Smooth muscle cell (in vitro differentiated cells): ENCODE results near the gene OR9Q2. TPM values are rescaled to one million over a fixed set of nuclear protein-coding genes. Genes with fewer than 3 reads are reported as not detected.

Experiments used
- DNase-seq: peaks from one replicate; lab custom pipeline; 2025; ENCODE audit not compliant: unreplicated experiment; lab: John Stamatoyannopoulos, UW
- H2AFZ ChIP-seq: fragments of 200-600 bp; sonication (generic); 2 replicates; pipeline ENCODE4 v1.6.0; 2016; ENCODE audit warnings: antibody characterized with exemption, low read depth, mild to moderate bottlenecking
- H3F3A ChIP-seq: fragments of 200-600 bp; sonication (generic); 2 replicates; pipeline ENCODE4 v1.6.0; 2017; ENCODE audit warnings: antibody characterized with exemption, low read depth
- H3K27ac ChIP-seq: fragments of 200-600 bp; sonication (generic); 2 replicates; pipeline ENCODE4 v1.5.1; 2016; ENCODE audit warnings: low read depth, mild to moderate bottlenecking
- H3K27me3 ChIP-seq: fragments of 200-600 bp; sonication (generic); 2 replicates; pipeline ENCODE4 v1.6.1; 2016; ENCODE audit warnings: low read depth, mild to moderate bottlenecking
- H3K36me3 ChIP-seq: fragments of 200-600 bp; sonication (generic); 2 replicates; pipeline ENCODE4 v1.5.1; 2016; ENCODE audit warnings: low read depth
- H3K4me1 ChIP-seq: fragments of 200-600 bp; sonication (generic); 2 replicates; pipeline ENCODE4 v1.5.1; 2016; ENCODE audit warnings: low read depth
- H3K4me2 ChIP-seq: fragments of 200-600 bp; sonication (generic); 2 replicates; pipeline ENCODE4 v1.6.0; 2016; ENCODE audit warnings: mild to moderate bottlenecking
- H3K4me3 ChIP-seq: fragments of 200-600 bp; sonication (generic); 2 replicates; pipeline ENCODE4 v1.5.1; 2016; ENCODE audit warnings: mild to moderate bottlenecking
- H3K79me2 ChIP-seq: fragments of 200-600 bp; sonication (generic); 2 replicates; pipeline ENCODE4 v1.6.0; 2016; ENCODE audit warnings: low read depth, mild to moderate bottlenecking
- H3K9ac ChIP-seq: fragments of 200-600 bp; sonication (generic); 2 replicates; pipeline ENCODE4 v1.6.0; 2016; ENCODE audit warnings: low read depth
- H3K9me3 ChIP-seq: fragments of 200-600 bp; sonication (generic); replicated peaks from 2 replicates; pipeline ENCODE4 v1.5.1; 2016; ENCODE audit warnings: low read depth
- H4K20me1 ChIP-seq: fragments of 200-600 bp; sonication (generic); 2 replicates; pipeline ENCODE4 v1.6.0; 2016; ENCODE audit warnings: low read depth
- WGBS: methylation state at CpG from one replicate; pipeline ENCODE4 v1.1.7; 2016; ENCODE audit warnings: low lambda C conversion rate; 5-methylcytosine and 5-hydroxymethylcytosine counted together
- polyA plus RNA-seq: library from polyadenylated mRNA; unstranded; fragments of >200 nt; fragmentation: Nextera tagmentation; extraction: Ambion mirVana; gene quantifications from 2 replicates; pipeline ENCODE4 v1.2.1, GENCODE V29; 2016
- total RNA-seq: library from RNA; depleted of rRNA; stranded (reverse); fragments of >200 nt; gene quantifications from 2 replicates; pipeline ENCODE4 v1.2.3, GENCODE V29; 2014
- TF ChIP-seq, protein P1 (sequence below): fragments of 200-600 bp; sonication (generic); IDR thresholded peaks from 2 replicates; pipeline ENCODE4 v1.5.1; 2017; ENCODE audit warnings: borderline replicate concordance, mild to moderate bottlenecking, antibody characterized with exemption; ENCODE audit not compliant: insufficient read depth, poor library complexity, severe bottlenecking

The OR9Q2 gene
- total and polyA plus RNA-seq, 2 experiments from 2014 or later: not detected

DNA sequence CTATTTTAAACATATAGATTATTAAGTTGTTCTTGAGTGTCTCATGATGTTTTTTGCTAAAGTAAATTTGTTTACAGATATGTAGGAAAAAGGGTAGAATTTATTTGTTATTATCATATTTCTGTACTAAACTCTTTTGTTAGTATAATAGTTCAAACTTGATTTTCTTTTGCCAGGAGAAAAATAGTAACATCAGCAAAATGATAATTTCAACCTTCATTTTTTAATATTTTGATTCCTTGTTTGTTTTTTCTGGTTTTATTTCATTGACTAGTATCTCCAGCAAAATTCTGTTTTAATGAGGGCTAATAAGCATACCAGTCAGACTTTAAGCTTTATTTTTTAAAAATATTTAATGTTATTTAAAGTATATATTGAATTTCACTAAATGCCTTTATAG, 27.6 kb downstream of the OR9Q2 start:
- H3K27ac ChIP-seq: no peak overlapping the region
- H3K36me3 ChIP-seq: no peaks in the 10 kb centered on the region
- no peak overlapping the region for H3K4me2 ChIP-seq
- no peak for DNase-seq
- TF ChIP-seq, protein P1, sequence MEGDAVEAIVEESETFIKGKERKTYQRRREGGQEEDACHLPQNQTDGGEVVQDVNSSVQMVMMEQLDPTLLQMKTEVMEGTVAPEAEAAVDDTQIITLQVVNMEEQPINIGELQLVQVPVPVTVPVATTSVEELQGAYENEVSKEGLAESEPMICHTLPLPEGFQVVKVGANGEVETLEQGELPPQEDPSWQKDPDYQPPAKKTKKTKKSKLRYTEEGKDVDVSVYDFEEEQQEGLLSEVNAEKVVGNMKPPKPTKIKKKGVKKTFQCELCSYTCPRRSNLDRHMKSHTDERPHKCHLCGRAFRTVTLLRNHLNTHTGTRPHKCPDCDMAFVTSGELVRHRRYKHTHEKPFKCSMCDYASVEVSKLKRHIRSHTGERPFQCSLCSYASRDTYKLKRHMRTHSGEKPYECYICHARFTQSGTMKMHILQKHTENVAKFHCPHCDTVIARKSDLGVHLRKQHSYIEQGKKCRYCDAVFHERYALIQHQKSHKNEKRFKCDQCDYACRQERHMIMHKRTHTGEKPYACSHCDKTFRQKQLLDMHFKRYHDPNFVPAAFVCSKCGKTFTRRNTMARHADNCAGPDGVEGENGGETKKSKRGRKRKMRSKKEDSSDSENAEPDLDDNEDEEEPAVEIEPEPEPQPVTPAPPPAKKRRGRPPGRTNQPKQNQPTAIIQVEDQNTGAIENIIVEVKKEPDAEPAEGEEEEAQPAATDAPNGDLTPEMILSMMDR: no peak
- H3K4me1 ChIP-seq: no peaks in the 10 kb centered on the region
- no peaks in the 10 kb centered on the region for H3K27me3 ChIP-seq
- no peak overlapping the region for H3K4me3 ChIP-seq
- no peaks in the 10 kb centered on the region for H3K9me3 ChIP-seq
- no peak overlapping the region for H2AFZ ChIP-seq
- H3K79me2 ChIP-seq: no peaks in the 10 kb centered on the region
- no peak overlapping the region for H3K9ac ChIP-seq
- H4K20me1 ChIP-seq: no peaks in the 10 kb centered on the region
- no peaks in the 10 kb centered on the region for H3F3A ChIP-seq

DNA sequence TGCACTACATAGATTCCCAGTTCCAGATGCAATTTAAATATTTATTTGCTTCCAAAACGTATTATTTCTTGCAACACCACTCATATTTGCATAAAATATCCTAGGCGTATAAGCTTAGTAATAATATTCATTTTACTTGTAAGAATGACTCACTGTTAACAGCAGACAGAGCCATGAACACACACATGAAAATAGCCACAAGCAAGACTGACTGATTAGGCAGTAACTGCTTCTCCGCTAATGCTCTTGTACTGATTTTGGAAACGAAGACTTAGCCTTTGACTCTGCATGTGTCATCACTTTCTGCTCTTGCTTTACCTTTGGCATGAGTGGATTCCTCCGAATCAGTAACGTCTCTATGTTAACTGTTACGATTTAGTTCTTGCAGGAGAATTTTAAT, 33.9 kb downstream of the OR9Q2 start:
- no peak overlapping the region for H3K27ac ChIP-seq
- no peak overlapping the region for H3K9ac ChIP-seq

DNA sequence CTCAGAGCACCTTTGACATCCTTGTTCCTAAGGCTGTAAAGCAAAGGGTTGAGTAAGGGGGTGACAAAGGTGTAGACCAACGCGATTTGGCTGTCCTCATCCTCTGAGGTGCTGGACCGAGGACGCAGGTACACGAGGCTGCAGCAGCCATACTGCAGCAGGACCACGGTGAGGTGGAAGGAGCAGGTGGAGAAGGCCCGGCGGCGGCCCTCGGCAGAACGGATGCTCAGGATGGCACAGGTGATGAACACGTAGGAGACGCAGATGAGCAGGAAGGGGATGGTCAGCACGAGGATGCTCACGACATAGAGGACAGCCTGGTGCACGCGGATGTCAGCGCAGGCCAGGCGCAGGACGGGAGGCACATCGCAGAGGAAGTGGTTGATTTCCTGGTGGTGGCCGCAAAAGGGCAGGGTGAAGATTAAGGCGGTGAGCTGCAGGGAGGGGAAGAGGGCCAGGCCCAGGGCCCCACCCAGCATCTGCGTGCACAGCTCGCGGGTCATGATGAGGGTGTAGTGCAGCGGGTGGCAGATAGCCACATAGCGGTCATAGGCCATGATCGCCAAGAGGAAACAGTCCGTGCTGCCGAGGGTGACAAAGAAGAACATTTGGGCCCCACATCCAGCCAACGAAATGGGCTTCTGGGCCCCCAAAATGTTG, 39.2 kb downstream of the OR9Q2 start:
- Histone ChIP-seq H3K27me3 (no peaks in the 10 kb centered on the region), H3K9me3 (no peaks in the 10 kb centered on the region), H3K9ac (no peak overlapping the region), H4K20me1 (no peaks in the 10 kb centered on the region), H3K4me3 (no peak overlapping the region), H3K36me3 (no peaks in the 10 kb centered on the region), H2AFZ (no peak overlapping the region), H3K79me2 (no peaks in the 10 kb centered on the region), H3K4me2 (no peak overlapping the region), H3K27ac (no peak overlapping the region), H3F3A (no peaks in the 10 kb centered on the region), H3K4me1 (no peaks in the 10 kb centered on the region)
- DNase-seq: no peak
- 93% methylated on average over 32 of the region's 32 CpGs for WGBS
- TF ChIP-seq, protein P1: no peak

More for the DNA sequence above, 33.9 kb downstream of the OR9Q2 start:
- Histone ChIP-seq H2AFZ (no peak overlapping the region), H3K36me3 (no peaks in the 10 kb centered on the region), H3F3A (no peaks in the 10 kb centered on the region), H4K20me1 (no peaks in the 10 kb centered on the region), H3K4me3 (no peak overlapping the region), H3K27me3 (no peaks in the 10 kb centered on the region), H3K4me1 (no peaks in the 10 kb centered on the region), H3K4me2 (no peak overlapping the region), H3K79me2 (no peaks in the 10 kb centered on the region), H3K9me3 (no peaks in the 10 kb centered on the region)
- WGBS: 63% methylated on average over 7 of the region's 7 CpGs
- TF ChIP-seq, protein P1: no peak
- DNase-seq: no peak

Other genes starting within 250 kb of the OR9Q2 start
- gene OR9Q1, start 165.2 kb upstream of the OR9Q2 start, total RNA-seq: not detected in 2 replicates
- not detected in 2 replicates for gene OR9Q1, start 165.2 kb upstream of the OR9Q2 start, polyA plus RNA-seq
- gene OR6Q1, start 158.1 kb upstream of the OR9Q2 start, total RNA-seq: not detected in 2 replicates
- gene OR6Q1, start 158.1 kb upstream of the OR9Q2 start, polyA plus RNA-seq: not detected in 2 replicates
- gene OR9I1, start 63.5 kb upstream of the OR9Q2 start, total RNA-seq: not detected in 2 replicates
- not detected in 2 replicates for gene OR9I1, start 63.5 kb upstream of the OR9Q2 start, polyA plus RNA-seq
- gene OR1S2, start 15.1 kb downstream of the OR9Q2 start, total RNA-seq: not detected in 2 replicates
- not detected in 2 replicates for gene OR1S2, start 15.1 kb downstream of the OR9Q2 start, polyA plus RNA-seq
- not detected in 2 replicates for gene OR1S1, start 23.6 kb downstream of the OR9Q2 start, total RNA-seq
- not detected in 2 replicates for gene OR1S1, start 23.6 kb downstream of the OR9Q2 start, polyA plus RNA-seq
- not detected in 2 replicates for gene OR10Q1, start 39.8 kb downstream of the OR9Q2 start, total RNA-seq
- not detected in 2 replicates for gene OR10Q1, start 39.8 kb downstream of the OR9Q2 start, polyA plus RNA-seq
- not detected in 2 replicates for gene OR10W1, start 79.2 kb downstream of the OR9Q2 start, total RNA-seq
- gene OR10W1, start 79.2 kb downstream of the OR9Q2 start, polyA plus RNA-seq: not detected in 2 replicates
- not detected in 2 replicates for gene OR5B17, start 170.0 kb downstream of the OR9Q2 start, total RNA-seq
- gene OR5B17, start 170.0 kb downstream of the OR9Q2 start, polyA plus RNA-seq: not detected in 2 replicates
- not detected in 2 replicates for gene OR5B3, start 217.8 kb downstream of the OR9Q2 start, total RNA-seq
- not detected in 2 replicates for gene OR5B3, start 217.8 kb downstream of the OR9Q2 start, polyA plus RNA-seq
- not detected in 2 replicates for gene OR5B2, start 239.1 kb downstream of the OR9Q2 start, total RNA-seq
- not detected in 2 replicates for gene OR5B2, start 239.1 kb downstream of the OR9Q2 start, polyA plus RNA-seq